ENCODE measurements around the gene STPG3. TPM values are rescaled to one million over a fixed set of nuclear protein-coding genes. Genes with fewer than 3 reads are reported as not detected.

STPG3 gene
- total RNA-seq, 2 experiments from 2014 or later, result not detected

DNA sequence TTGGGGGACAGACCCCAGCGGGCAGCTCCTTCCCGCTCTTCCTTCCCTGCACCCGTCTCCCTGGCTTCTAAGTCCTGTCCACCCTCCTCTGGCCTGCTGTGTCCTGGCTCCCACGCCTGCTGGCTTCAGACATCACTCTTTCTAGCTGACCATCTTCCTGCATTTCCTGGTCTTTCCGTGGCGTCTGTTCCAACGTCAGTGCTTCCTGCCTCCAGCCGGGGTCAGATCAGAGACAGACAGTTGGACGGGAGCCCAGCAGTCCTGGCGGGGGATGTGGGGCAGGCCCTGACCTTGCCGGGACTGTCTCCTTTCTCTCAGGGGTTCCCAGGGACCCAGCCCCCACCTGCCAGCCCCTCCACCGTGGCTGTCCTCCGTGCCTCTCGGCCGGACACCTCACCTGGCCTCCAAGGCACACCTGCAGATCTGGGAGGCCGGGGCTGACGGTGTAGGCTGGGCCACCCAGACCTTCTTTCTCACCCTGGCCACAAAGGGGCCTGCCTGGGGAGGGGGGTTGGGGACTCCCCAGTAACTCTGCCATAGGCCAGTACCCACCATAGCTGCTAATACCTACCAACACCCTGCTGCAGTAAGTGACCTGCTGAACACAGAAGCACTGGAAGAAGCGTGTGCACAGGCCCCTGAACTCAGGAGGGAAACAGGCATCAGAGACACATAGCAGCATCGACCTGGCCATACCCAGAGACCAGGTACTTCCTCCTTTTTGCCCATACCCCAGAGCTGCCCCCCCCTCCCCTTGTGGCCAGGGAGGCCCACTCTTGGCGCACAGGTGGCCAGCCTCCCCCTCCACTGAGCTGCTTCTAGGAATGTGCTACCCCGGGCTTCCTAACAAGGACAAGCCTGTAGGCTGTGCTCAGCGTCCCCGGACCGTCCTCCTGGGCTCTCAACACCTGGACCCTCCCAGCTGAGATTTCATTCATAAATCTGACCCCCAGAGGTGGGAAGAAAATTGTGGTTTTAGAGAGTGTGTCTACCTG lies 45.9 kb downstream of the STPG3 start:
- DNase-seq, result peak; percentile 36
- Mint-ChIP-seq H3K4me3 (peak overlapping the region; percentile 72), H3K4me1 (peaks cover 10% of the 10 kb centered on the region), H3K9me3 (no peaks in the 10 kb centered on the region), H3K27me3 (peaks cover 61% of the 10 kb centered on the region), H3K27ac (no peak overlapping the region), H3K36me3 (no peaks in the 10 kb centered on the region)
- POLR2A ChIA-PET, result no interaction called here
- no peak for ATAC-seq (ENCODE audit: low read depth)

DNA sequence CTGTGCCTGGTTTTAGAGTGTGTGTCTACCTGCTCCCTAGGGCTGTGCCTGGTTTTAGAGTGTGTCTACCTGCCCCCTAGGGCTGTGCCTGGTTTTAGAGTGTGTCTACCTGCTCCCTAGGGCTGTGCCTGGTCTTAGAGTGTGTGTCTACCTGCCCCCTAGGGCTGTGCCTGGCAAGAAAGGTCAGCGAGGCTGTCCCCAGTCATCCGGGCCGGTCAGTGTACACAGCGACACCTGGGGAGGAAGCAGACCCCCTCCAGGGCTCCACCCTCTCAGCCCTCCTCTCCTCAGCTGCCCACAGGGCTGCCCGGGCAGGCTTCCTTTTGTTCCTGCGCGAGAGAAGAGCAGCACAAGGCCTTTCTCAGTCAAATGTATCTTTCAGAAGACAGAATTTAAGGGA lies 46.9 kb downstream of the STPG3 start:
- H3K36me3 Mint-ChIP-seq, result no peaks in the 10 kb centered on the region
- no peak overlapping the region for H3K4me3 Mint-ChIP-seq
- no peaks in the 10 kb centered on the region for H3K9me3 Mint-ChIP-seq
- ATAC-seq (ENCODE audit: low read depth), result no peak
- POLR2A ChIA-PET, result no interaction called here
- no peak overlapping the region for H3K27ac Mint-ChIP-seq
- peak; percentile 33 for DNase-seq
- H3K27me3 Mint-ChIP-seq, result peaks cover 57% of the 10 kb centered on the region
- H3K4me1 Mint-ChIP-seq, result peaks cover 10% of the 10 kb centered on the region

DNA sequence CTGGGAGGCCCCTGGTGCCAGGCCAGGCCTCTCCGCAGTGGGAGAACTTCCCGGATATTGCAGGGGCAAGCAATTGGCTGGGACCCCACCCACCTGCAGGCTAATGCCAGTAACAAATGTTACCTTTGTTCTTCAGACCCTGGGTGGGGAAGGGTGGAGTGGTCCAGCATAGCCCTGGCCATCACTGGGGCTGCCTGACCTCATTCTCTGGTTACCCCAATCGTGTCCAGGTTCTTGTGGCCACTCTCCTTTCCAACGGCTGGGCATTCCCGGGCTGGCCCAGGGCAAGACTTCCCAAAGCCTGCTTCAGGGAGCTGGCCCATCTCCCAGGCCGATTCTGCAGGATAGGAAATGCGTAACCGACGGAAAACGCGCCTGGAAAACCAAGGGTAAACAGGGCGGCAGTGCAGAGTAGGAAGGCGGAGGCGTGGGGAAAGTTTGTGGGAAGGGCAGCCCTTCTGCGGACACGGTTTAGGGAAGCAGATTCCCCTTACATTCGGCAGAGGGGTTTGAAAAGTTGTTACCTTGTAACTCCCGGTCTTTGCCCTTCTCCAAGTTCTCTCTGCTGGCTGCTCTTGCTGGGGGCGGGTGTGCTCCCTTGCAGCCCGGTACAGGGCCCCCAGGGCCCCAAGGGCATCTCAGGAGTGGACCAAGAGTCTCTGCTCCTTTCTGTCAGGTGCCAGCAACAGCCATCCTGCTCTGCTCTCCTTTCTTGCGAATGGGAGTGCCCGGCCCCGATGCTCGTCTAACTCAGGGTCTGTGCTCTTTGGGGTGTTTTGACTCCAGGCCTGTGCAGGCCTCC lies 47.5 kb downstream of the STPG3 start:
- POLR2A ChIA-PET, result no interaction called here

DNA sequence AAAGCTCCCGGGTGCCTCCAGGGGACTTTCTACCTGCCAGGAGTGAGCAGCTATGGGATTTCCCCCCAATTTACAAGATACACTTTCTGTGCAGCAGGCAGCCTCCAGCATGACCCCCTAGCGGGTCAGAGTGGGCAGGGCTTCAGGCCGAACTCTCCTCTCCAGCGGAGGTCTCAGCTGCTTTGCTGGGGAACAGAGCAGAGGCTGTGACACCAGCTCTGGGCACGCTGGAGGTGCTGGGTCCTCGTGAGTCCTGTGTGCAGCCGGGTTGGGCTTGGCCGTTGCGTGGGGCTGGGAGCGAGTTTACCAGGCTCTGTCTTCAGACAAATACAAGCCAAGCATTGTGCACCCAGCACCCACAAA lies 48.1 kb downstream of the STPG3 start:
- Mint-ChIP-seq H3K9me3 (no peaks in the 10 kb centered on the region), H3K27ac (no peak overlapping the region), H3K4me1 (peaks cover 10% of the 10 kb centered on the region), H3K36me3 (no peaks in the 10 kb centered on the region), H3K27me3 (peaks cover 47% of the 10 kb centered on the region), H3K4me3 (no peak overlapping the region)
- ATAC-seq (ENCODE audit: low read depth) (no peak), DNase-seq (no peak)
- POLR2A ChIA-PET, result no interaction called here

More for the DNA sequence above, 47.5 kb downstream of the STPG3 start:
- Mint-ChIP-seq H3K4me1 (peaks cover 10% of the 10 kb centered on the region), H3K27ac (no peak overlapping the region), H3K4me3 (no peak overlapping the region), H3K27me3 (peaks cover 52% of the 10 kb centered on the region), H3K36me3 (no peaks in the 10 kb centered on the region), H3K9me3 (no peaks in the 10 kb centered on the region)
- ATAC-seq (ENCODE audit: low read depth) (no peak), DNase-seq (peak; percentile 29)

DNA sequence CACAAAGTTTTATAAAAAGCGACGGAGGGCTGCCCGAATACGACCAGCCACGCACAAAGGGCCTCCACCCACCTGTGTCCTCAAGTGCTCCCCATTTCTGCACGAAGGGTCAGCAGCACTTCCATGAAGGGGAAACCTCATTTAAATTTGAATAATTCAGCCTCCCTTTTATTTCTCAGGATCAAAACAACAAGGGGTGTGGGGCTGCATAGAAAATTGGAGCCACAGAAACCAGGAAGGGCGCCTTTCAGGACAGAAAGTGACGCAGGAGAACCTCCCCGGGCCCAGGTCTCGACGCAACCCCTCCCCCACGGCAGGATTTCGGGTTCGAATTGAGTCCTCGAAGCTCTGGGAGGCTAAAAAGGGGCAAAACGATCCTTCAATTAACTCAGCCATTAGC lies 48.9 kb downstream of the STPG3 start:
- POLR2A ChIA-PET, result no interaction called here
- DNase-seq (no peak), ATAC-seq (ENCODE audit: low read depth) (no peak)
- Mint-ChIP-seq H3K36me3 (no peaks in the 10 kb centered on the region), H3K27me3 (peaks cover 42% of the 10 kb centered on the region), H3K4me1 (peaks cover 7% of the 10 kb centered on the region), H3K27ac (no peak overlapping the region), H3K9me3 (no peaks in the 10 kb centered on the region), H3K4me3 (no peak overlapping the region)

DNA sequence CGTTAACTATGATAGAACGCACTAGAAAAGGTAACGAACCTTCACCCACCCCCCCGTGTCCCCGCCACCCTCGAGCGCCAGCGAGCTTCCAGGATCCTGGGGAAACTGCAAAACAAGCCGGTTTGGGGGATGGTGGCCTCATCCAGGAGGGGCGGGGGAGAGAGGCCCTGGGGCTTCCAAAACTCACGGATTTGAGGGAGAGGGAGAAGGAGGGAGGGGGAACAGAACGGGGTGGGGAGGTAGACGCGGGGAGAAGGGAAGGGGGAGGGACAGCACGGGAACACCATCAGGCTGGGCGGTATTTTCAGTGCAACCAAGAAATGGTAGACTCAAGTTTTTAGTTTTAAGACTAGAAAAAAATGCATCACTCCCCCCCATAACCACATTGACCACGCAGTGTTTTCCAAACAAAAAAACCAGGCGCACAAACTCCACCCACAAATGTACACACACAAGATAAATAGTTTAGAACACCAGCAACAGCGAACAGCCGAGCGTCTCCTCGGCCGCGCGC lies 49.5 kb downstream of the STPG3 start:
- Mint-ChIP-seq H3K36me3 (no peaks in the 10 kb centered on the region), H3K27ac (no peak overlapping the region)
- POLR2A ChIA-PET, result interaction anchor here (1.5 kb wide), 1 partner anchor 112 kb away, joined by 6 read pairs; no protein-coding TSS in a partner anchor

DNA sequence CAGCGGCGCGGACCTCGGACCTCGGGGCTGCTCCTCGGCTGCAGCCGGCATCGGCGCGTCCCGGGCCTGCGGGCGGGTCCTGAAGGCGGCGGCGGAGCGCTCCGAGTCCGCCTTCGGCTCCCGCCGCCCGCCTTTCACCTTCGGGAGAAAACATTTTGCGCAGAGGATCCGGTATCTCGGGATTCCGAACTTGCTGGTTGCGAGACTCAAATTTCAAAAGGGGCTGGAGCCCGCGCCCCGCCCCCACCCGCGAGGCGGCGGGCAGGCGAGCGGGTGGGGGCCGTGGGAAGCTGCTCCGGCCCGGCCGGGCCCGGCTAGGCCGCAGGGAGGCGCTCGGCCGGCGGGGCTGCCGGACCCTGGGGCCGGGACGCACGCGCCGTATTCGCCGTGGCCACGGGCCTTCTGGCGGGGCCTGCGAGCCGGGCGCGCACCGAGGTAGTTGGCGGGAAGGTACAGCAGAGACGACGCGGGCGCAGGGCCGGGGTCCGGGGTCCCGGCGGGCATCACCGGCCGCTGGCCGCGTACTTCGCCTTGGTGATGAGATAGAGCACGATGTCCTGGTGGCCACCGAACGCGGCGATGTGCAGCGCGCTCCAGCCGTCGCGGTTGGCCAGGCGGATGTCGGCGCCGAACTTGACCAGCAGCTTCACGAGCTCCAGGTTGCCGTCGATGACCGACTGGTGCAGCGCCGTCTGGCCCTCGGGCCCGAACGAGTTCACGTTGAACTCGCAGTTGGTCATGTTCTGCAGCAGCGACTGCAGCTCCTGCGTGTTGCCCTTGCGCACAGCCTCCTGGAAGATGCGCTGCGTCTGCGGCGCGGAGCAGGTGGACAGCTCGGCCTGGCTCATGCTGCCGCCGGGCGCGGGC lies 50.2 kb downstream of the STPG3 start:
- Mint-ChIP-seq H3K27me3 (peaks cover 41% of the 10 kb centered on the region), H3K4me1 (peaks cover 9% of the 10 kb centered on the region), H3K27ac (no peak overlapping the region), H3K9me3 (no peaks in the 10 kb centered on the region), H3K36me3 (no peaks in the 10 kb centered on the region), H3K4me3 (peak overlapping the region; percentile 79)
- POLR2A ChIA-PET, result interaction anchor here (0.6 to 1.9 kb wide), 8 partner anchors 7 to 111 kb away, joined by 3 to 7 read pairs (median 4); partner anchors contain the start of gene TUBB4B
- no peak for ATAC-seq (ENCODE audit: low read depth)
- DNase-seq, result peak; percentile 62

More for the DNA sequence above, 49.5 kb downstream of the STPG3 start:
- ATAC-seq (ENCODE audit: low read depth) (no peak), DNase-seq (no peak)
- H3K4me3 Mint-ChIP-seq, result peak overlapping the region; percentile 79
- no peaks in the 10 kb centered on the region for H3K9me3 Mint-ChIP-seq
- H3K4me1 Mint-ChIP-seq, result peaks cover 9% of the 10 kb centered on the region
- peaks cover 42% of the 10 kb centered on the region for H3K27me3 Mint-ChIP-seq

DNA sequence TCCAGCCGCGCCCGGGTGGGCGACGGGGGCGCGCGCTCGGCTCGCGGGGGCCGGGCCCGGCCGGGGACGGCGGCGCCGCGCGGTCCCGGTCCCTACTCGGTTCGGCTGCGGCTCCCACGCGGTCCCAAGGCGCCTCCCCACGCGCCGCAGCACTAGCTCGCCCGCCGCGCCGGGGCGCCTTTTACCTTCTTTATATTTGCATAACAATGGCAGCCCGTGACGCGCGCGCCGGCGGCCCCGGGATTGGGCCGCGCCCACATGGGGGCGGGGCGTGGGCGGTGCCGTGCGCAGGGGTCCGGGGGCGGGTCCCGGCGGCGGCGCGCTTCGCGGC lies 51.0 kb downstream of the STPG3 start, which contains the start of gene NRARP:
Gene NRARP, minus strand, starts transcription at position 154 of the 331 bp plus-strand sequence. CDS start 343 bp downstream, outside the sequence.
- Mint-ChIP-seq H3K27me3 (peaks cover 34% of the 10 kb centered on the region), H3K4me1 (peaks cover 6% of the 10 kb centered on the region), H3K36me3 (no peaks in the 10 kb centered on the region), H3K9me3 (no peaks in the 10 kb centered on the region), H3K27ac (no peak within 1 kb of the TSS), H3K4me3 (peak within 1 kb of the TSS; percentile 55)
- ATAC-seq (ENCODE audit: low read depth) (peak; percentile 66), DNase-seq (peak; percentile 97)
- POLR2A ChIA-PET, result interaction anchor here (0.6 to 2.3 kb wide), 9 partner anchors 8 to 121 kb away, joined by 3 to 9 read pairs (median 5); partner anchors contain the start of genes EXD3, NOXA1 and TUBB4B

DNA sequence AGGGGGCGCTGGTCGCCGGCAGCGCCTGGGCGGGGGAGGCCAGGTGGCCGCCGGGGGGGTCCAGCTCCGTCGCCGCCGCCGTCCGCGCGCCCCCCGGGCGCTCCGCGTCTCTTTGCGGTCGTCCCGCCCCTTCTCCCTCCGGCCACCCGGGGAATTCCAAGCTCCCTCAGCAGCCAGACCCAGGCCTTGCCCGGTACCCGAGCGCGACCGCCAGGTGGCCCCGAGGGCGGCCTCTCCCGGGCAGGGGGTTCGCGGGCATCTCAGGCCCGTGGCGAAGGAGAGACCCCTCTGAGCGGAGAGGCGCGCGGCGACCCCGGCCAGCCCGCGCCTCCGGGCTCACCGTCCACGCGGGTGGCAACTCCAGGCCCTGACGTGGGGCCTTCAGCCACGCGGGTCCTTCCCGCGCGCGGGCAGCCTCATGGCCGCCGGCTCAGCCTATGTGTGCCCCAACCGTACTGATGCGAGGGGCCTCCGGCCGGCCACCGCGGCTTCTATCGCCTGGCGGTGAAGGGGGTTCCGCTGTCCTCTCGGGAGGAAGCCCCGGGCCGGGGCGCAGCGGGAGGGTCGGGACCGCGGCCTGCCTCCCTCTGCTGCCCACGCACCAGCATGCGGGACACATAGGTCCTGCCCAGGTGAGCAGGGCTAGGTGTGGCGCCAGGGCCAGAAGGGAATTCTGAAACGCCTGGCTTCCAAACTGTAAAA lies 51.5 kb downstream of the STPG3 start:
- POLR2A ChIA-PET, result interaction anchor here (0.7 to 2.3 kb wide), 7 partner anchors 9 to 121 kb away, joined by 3 to 9 read pairs (median 3); partner anchors contain the start of genes EXD3, NOXA1 and TUBB4B
- H3K4me3 Mint-ChIP-seq, result no peak overlapping the region
- H3K27me3 Mint-ChIP-seq, result peaks cover 29% of the 10 kb centered on the region
- no peaks in the 10 kb centered on the region for H3K36me3 Mint-ChIP-seq
- DNase-seq, result no peak
- H3K4me1 Mint-ChIP-seq, result peaks cover 8% of the 10 kb centered on the region
- peak; percentile 17 for ATAC-seq (ENCODE audit: low read depth)
- H3K27ac Mint-ChIP-seq, result no peak overlapping the region
- H3K9me3 Mint-ChIP-seq, result no peaks in the 10 kb centered on the region

Data from activated naive CD8-positive, alpha-beta T cell treated with anti-CD3 and anti-CD28 coated beads, Interleukin-2, amount 10 ng/mL, durations not matched to agents 7 days and 5 days (primary cell).